SK-N-SH treated with all-trans-retinoic acid at 6 μM for 48 hours (cell line): ENCODE data around the gene EEFSEC.

Experiments
- ATAC-seq: fragments of 200-7000 bp; cut with Tn5 transposase; 3 replicates; pipeline ENCODE4 v1.9.1; 2020; ENCODE audit warnings: mild to moderate bottlenecking, moderate library complexity
- ARNTL ChIP-seq: fragments of 450-650 bp; formaldehyde crosslinking; IDR thresholded peaks from 2 replicates; pipeline ENCODE4 v1.5.0; 2020; ENCODE audit warnings: low read depth, mild to moderate bottlenecking, moderate library complexity, borderline replicate concordance
- BACH2 ChIP-seq: fragments of 250-450 bp; sonication (Bioruptor Pico); IDR thresholded peaks from 2 replicates; pipeline ENCODE4 v1.9.0; 2021; ENCODE audit warnings: mild to moderate bottlenecking, borderline replicate concordance
- CREB5 ChIP-seq: fragments of 250-450 bp; sonication (Bioruptor Pico); IDR thresholded peaks from 2 replicates; pipeline ENCODE4 v1.5.1; 2020; ENCODE audit warnings: low read depth, mild to moderate bottlenecking, moderate library complexity
- CSDC2 ChIP-seq: fragments of 250-450 bp; sonication (Bioruptor Pico); IDR thresholded peaks from 2 replicates; pipeline ENCODE4 v1.5.0; 2020; ENCODE audit warnings: mild to moderate bottlenecking, moderate library complexity
- CSRNP3 ChIP-seq: fragments of 250-450 bp; sonication (Bioruptor Pico); IDR thresholded peaks from 2 replicates; pipeline ENCODE4 v1.5.1; 2021; ENCODE audit warnings: mild to moderate bottlenecking, moderate library complexity
- ESRRG ChIP-seq: fragments of 250-450 bp; sonication (Bioruptor Pico); IDR thresholded peaks from 2 replicates; pipeline ENCODE4 v1.6.1; 2021; ENCODE audit warnings: mild to moderate bottlenecking
- GLIS3 ChIP-seq: fragments of 250-450 bp; sonication (Bioruptor Pico); IDR thresholded peaks from 2 replicates; pipeline ENCODE4 v1.5.0; 2020; ENCODE audit warnings: mild to moderate bottlenecking, moderate library complexity
- ISL1 ChIP-seq: fragments of 250-450 bp; sonication (Bioruptor Pico); IDR thresholded peaks from 2 replicates; pipeline ENCODE4 v2.1.2; 2022; ENCODE audit warnings: mild to moderate bottlenecking, moderate library complexity
- OSR1 ChIP-seq: fragments of 250-450 bp; sonication (Bioruptor Pico); IDR thresholded peaks from 2 replicates; pipeline ENCODE4 v1.8.0; 2022; ENCODE audit warnings: moderate library complexity, mild to moderate bottlenecking, inconsistent platforms
- PATZ1 ChIP-seq: fragments of 250-450 bp; sonication (Bioruptor Pico); IDR thresholded peaks from 2 replicates; pipeline ENCODE4 v1.8.0; 2020; ENCODE audit warnings: mild to moderate bottlenecking, moderate library complexity, borderline replicate concordance
- POU6F1 ChIP-seq: fragments of 250-450 bp; sonication (Bioruptor Pico); IDR thresholded peaks from 2 replicates; pipeline ENCODE4 v1.8.0; 2021; ENCODE audit warnings: low read depth, mild to moderate bottlenecking, moderate library complexity, borderline replicate concordance
- RARB ChIP-seq: fragments of 250-450 bp; sonication (Bioruptor Pico); IDR thresholded peaks from 2 replicates; pipeline ENCODE4 v1.8.0; 2021; ENCODE audit warnings: mild to moderate bottlenecking, moderate library complexity
- SNAI2 ChIP-seq: fragments of 250-450 bp; sonication (Bioruptor Pico); IDR thresholded peaks from 2 replicates; pipeline ENCODE4 v1.5.0; 2020; ENCODE audit warnings: mild to moderate bottlenecking, moderate library complexity
- TCF4 ChIP-seq: fragments of 250-450 bp; sonication (Bioruptor Pico); IDR thresholded peaks from 2 replicates; pipeline ENCODE4 v1.8.0; 2021; ENCODE audit warnings: mild to moderate bottlenecking, moderate library complexity, borderline replicate concordance
- TOX ChIP-seq: fragments of 250-450 bp; sonication (Bioruptor Pico); IDR thresholded peaks from 2 replicates; pipeline ENCODE4 v1.8.0; 2021; ENCODE audit warnings: mild to moderate bottlenecking, moderate library complexity, borderline replicate concordance
- TSHZ2 ChIP-seq: fragments of 250-450 bp; sonication (Bioruptor Pico); IDR thresholded peaks from 2 replicates; pipeline ENCODE4 v1.5.0; 2020; ENCODE audit warnings: mild to moderate bottlenecking, moderate library complexity
- ZC3H10 ChIP-seq: fragments of 250-450 bp; sonication (Bioruptor Pico); IDR thresholded peaks from 2 replicates; pipeline ENCODE4 v1.5.1; 2021; ENCODE audit warnings: mild to moderate bottlenecking, moderate library complexity
- ZFP3 ChIP-seq: fragments of 250-450 bp; sonication (Bioruptor Pico); IDR thresholded peaks from 2 replicates; pipeline ENCODE4 v1.5.0; 2020; ENCODE audit warnings: mild to moderate bottlenecking, moderate library complexity
- ZFP30 ChIP-seq: fragments of 450-650 bp; formaldehyde crosslinking; IDR thresholded peaks from 2 replicates; pipeline ENCODE4 v1.5.0; 2022; ENCODE audit warnings: mild to moderate bottlenecking, moderate library complexity
- ZNF565 ChIP-seq: fragments of 450-650 bp; formaldehyde crosslinking; conservative IDR thresholded peaks from 2 replicates; pipeline ENCODE4 v1.5.0; 2020; ENCODE audit warnings: low read depth, mild to moderate bottlenecking, moderate library complexity
- ZNF70 ChIP-seq: fragments of 450-650 bp; formaldehyde crosslinking; IDR thresholded peaks from 2 replicates; pipeline ENCODE4 v1.5.0; 2020; ENCODE audit warnings: mild to moderate bottlenecking, moderate library complexity
- ZNF8 ChIP-seq: fragments of 450-650 bp; formaldehyde crosslinking; IDR thresholded peaks from 2 replicates; pipeline ENCODE4 v1.5.0; 2020; ENCODE audit warnings: mild to moderate bottlenecking, moderate library complexity

The EEFSEC gene

GRCh38 chr3:128447561-128448013, 294.3 kb downstream of the EEFSEC start:
- no peak for TF ChIP-seq ZFP3 (CRISPR knock-in tag)
- no peak for TF ChIP-seq TCF4
- no peak for TF ChIP-seq ZFP30 (CRISPR knock-in tag)
- no peak for TF ChIP-seq SNAI2 (CRISPR knock-in tag)
- TF ChIP-seq BACH2: no peak
- no peak for TF ChIP-seq CREB5
- TF ChIP-seq ZNF70 (CRISPR knock-in tag): no peak
- TF ChIP-seq RARB (CRISPR knock-in tag): no peak
- TF ChIP-seq ZNF565 (CRISPR knock-in tag): no peak
- no peak for TF ChIP-seq TOX (CRISPR knock-in tag)
- no peak for TF ChIP-seq OSR1 (CRISPR knock-in tag)
- TF ChIP-seq TSHZ2 (CRISPR knock-in tag): no peak
- TF ChIP-seq ZC3H10 (CRISPR knock-in tag): no peak
- TF ChIP-seq GLIS3 (CRISPR knock-in tag): no peak
- no peak for TF ChIP-seq ZNF8 (CRISPR knock-in tag)
- no peak for ATAC-seq

GRCh38 chr3:128448491-128448890, 295.2 kb downstream of the EEFSEC start:
- no peak for TF ChIP-seq CREB5
- no peak for TF ChIP-seq ARNTL (CRISPR knock-in tag)
- no peak for TF ChIP-seq ZNF8 (CRISPR knock-in tag)
- no peak for TF ChIP-seq ZNF70 (CRISPR knock-in tag)
- TF ChIP-seq POU6F1 (CRISPR knock-in tag): no peak
- no peak for TF ChIP-seq ESRRG (CRISPR knock-in tag)
- no peak for TF ChIP-seq BACH2
- TF ChIP-seq ZNF565 (CRISPR knock-in tag): no peak
- no peak for TF ChIP-seq ISL1 (CRISPR knock-in tag)
- no peak for TF ChIP-seq CSDC2 (CRISPR knock-in tag)
- no peak for ATAC-seq

- no peak for ATAC-seq
- TF ChIP-seq ZNF70 (CRISPR knock-in tag) (no peak), TSHZ2 (CRISPR knock-in tag) (no peak), ISL1 (CRISPR knock-in tag) (no peak), CSDC2 (CRISPR knock-in tag) (no peak), OSR1 (CRISPR knock-in tag) (no peak), ARNTL (CRISPR knock-in tag) (no peak), ZFP3 (CRISPR knock-in tag) (no peak), CREB5 (no peak), PATZ1 (CRISPR knock-in tag) (no peak), TCF4 (no peak), TOX (CRISPR knock-in tag) (no peak), SNAI2 (CRISPR knock-in tag) (no peak), ZNF8 (CRISPR knock-in tag) (no peak), ZC3H10 (CRISPR knock-in tag) (no peak), GLIS3 (CRISPR knock-in tag) (no peak), CSRNP3 (CRISPR knock-in tag) (no peak)
These were observed 295.9 kb downstream of the EEFSEC start for GRCh38 chr3:128449111-128449638.
